GM10847 (cell line): ENCODE measurements around the gene INF2.

Source experiments
- POLR2A ChIP-seq: IDR thresholded peaks from 2 replicates; pipeline ENCODE4 v1.6.1; 2011; ENCODE audit not compliant: insufficient read length; ENCODE audit errors: extremely low read depth

The INF2 gene

DNA sequence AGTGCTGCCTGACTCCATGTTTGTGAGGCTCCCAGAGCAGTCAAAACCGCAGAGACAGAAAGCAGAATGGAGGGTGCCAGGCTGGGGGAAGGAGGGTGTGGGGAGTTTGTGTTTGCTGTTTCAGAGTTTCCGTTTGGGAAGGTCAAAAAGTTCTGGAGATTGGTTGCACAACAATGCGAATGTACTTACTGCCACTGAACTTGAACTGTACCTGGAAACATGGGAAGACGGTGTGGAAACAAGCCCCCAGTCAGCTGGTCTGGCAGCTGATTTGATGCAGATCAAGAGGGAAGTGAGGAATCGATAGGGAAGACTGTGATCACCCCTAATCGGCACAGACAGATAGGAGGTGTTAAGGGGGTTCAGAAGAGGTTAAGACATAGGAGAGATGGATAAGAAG, 35.3 kb upstream of the INF2 start:
- TF ChIP-seq POLR2A, result no peak

DNA sequence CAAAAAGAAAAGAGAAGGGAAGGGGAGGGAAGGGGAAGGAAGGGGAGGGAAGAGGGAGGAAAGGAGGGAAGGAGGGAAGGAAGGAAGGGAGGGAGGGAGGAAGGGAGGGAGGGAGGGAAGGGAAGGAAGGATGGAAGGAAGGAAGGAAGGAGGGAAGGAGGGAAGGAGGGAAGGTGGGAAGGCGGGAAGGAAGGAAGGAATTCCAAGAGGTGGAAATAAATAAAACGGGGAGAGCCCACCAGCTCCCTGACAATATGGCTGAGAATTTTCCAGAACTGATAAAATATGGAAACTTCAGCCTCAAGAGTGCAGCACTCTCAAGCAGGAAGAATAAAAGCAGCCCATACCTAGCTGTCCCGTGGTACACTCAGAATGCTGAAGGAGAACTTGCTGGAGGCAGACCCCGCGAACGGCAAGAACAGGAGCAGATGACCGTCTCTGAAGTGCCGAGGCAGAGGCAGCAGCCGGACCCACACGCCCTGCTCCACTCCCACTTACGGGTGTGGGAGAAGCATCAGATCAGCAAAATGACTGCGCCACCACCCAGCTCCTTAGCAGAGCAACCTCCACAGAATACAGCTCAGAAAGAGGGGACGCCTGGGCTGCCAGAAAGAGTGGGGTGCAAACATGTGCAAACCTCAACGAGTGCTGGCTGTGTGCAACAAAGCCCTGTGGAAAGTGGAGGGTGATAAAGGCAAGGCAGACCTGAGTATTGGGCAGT, 34.1 kb upstream of the INF2 start:
- no peak for TF ChIP-seq POLR2A

DNA sequence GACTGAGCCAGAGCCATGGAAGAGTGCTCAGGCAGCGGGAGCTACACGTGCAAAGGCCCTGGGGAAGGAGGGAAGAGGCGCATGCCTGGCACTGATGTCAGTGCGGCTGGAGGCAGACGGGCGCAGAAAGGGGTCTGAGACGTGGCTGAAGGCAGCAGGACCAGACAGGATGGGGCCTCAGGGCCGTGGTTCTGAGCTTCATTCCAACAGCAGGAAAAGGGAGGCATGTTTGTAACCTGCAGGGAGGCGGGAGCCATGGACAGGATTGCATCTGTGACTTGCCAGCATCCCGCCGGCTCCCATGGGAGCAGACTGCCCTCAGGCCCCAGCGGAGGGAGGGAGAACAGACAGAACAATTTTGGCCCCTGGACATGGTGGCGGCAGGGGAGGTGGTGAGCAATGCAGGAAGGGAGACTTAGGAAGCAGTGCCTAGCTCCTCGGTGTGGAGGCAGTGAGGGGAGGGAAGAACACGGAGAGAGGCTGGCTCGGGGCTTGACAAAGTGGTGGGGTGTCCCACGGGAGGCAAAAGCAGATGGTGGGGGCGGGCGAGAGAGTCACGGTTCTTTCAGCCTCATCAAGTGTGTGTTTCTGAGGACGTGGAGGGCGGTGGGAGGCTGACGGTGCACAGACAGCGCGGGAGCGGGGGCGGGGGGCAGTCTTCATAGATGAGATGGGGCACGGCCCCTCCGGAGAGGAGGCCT, 33.3 kb upstream of the INF2 start:
- no peak for TF ChIP-seq POLR2A

- TF ChIP-seq POLR2A, result no peak
These were observed 32.3 kb upstream of the INF2 start for GRCh38 chr14:104657101-104657524.

DNA sequence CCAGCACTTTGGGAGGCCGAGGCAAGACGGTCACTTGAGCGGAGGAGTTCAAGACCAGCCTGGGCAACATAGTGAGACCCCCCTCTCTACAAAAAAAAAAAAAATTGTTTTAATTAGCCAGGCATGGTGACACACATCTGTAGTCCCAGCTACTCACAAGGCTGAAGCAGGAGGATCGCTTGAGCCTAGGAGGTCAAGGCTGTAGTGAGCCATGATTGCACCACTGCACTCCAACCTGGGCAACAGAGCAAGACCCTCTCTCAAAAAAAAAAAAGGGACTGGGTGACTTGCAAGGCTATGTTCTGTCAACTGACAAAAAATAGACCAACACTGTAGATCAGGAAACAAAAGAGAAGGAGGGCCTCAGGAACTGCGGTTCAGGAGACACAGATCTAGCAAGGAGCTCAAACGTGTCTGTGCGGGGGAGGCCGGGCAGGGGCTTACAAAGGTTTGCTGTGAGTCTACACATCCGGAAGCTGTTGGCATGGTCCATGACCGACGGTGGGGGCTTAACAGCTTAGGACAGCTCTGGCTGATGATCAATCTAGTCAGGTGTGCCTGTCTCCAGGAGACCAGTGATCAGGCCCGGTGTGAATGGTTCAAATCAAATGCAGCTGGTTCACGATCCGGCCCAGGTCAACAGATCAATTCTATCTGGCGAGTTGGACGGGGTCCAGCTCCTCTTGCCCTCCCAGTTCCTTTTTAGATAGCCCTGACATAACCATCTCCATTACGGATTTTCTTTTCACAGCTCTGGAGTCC, 31.7 kb upstream of the INF2 start:
- TF ChIP-seq POLR2A, result peak; percentile 32

- no peak for TF ChIP-seq POLR2A
These were observed 31.1 kb upstream of the INF2 start for GRCh38 chr14:104658325-104658712.

DNA sequence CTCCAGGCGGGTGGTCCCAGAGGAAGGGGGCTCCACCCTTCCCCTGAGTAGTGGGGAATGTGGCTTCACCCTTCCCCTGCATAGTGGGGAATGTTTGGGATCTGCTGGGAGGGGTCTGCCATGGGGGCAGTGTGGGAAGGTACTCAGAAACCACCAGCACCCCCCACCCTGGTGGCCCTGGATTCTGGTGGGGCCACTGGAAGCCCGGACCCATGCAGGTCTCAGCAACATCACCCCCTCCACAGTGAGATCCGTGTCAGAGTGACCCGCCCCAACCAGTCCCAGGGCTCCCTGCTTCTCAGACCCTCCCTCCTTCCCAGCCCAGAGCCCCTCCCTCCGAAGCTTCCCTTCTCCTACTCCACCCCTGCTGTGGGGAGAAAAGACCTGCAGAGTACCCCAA, 30.3 kb upstream of the INF2 start:
- TF ChIP-seq POLR2A, result no peak

GRCh38 chr14:104659764-104660523, 29.5 kb upstream of the INF2 start:
- TF ChIP-seq POLR2A, result no peak

- no peak for TF ChIP-seq POLR2A
These were observed 28.8 kb upstream of the INF2 start for GRCh38 chr14:104660597-104660996.

DNA sequence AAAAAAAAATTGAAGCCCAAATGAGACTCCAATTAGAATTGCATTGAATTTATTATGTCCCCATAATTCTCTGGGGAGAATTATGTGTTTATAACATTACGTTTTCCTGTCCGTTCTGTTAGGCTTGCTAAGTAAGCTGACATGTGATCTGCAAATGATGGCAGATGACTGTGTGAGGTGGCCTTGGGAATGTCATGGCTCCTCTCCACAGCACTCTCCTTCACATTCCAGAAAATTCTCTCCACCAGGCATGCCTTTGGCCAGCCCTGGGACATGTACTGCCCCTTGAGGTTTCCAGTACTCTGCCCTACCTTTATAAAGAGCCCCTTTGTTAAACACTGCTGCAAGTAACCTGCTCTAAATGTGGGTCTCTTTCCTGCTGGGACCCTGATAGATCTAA, 28.3 kb upstream of the INF2 start:
- TF ChIP-seq POLR2A, result no peak

- no peak for TF ChIP-seq POLR2A
These were observed 25.3 kb upstream of the INF2 start for GRCh38 chr14:104664107-104664506.

- no peak for TF ChIP-seq POLR2A
These were observed 24.8 kb upstream of the INF2 start for GRCh38 chr14:104664588-104664987.

GRCh38 chr14:104665114-104665656, 24.2 kb upstream of the INF2 start:
- no peak for TF ChIP-seq POLR2A

GRCh38 chr14:104665657-104666522, 23.5 kb upstream of the INF2 start:
- TF ChIP-seq POLR2A, result no peak
